OCI-LY1 (cell line): ENCODE measurements around the gene ENPP4.

Source experiments
- H2AFZ ChIP-seq: fragments of 200-600 bp; sonication (generic), shearing (Covaris generic); 2 replicates; pipeline ENCODE4 v1.6.0; 2014; ENCODE audit warnings: antibody characterized with exemption, mild to moderate bottlenecking, low read length
- H3F3A ChIP-seq: fragments of 200-600 bp; sonication (generic), shearing (Covaris generic); 2 replicates; pipeline ENCODE4 v1.6.0; 2014; ENCODE audit warnings: mild to moderate bottlenecking, antibody characterized with exemption, low read length, moderate library complexity; ENCODE audit not compliant: insufficient read depth
- H3K27ac ChIP-seq: fragments of 200-600 bp; sonication (generic); 2 replicates; pipeline ENCODE4 v1.5.1; 2014; ENCODE audit warnings: low read length, mixed run types, mild to moderate bottlenecking, low read depth; ENCODE audit not compliant: poor library complexity, severe bottlenecking
- H3K27me3 ChIP-seq: fragments of 200-600 bp; sonication (generic); 2 replicates; pipeline ENCODE4 v1.6.0; 2014; ENCODE audit warnings: antibody characterized with exemption, mild to moderate bottlenecking, low read length, moderate library complexity; ENCODE audit not compliant: insufficient read depth
- H3K36me3 ChIP-seq: fragments of 200-600 bp; sonication (generic); 2 replicates; pipeline ENCODE4 v1.6.1; 2014; ENCODE audit warnings: mild to moderate bottlenecking, antibody characterized with exemption, low read length, moderate library complexity, mixed read lengths; ENCODE audit not compliant: insufficient read depth
- H3K4me1 ChIP-seq: fragments of 200-600 bp; sonication (generic); 2 replicates; pipeline ENCODE4 v1.5.1; 2014; ENCODE audit warnings: mild to moderate bottlenecking, low read length, moderate library complexity; ENCODE audit not compliant: insufficient read depth, severe bottlenecking
- H3K4me2 ChIP-seq: fragments of 200-600 bp; sonication (generic), shearing (Covaris generic); 2 replicates; pipeline ENCODE4 v1.6.1; 2014; ENCODE audit warnings: low read length
- H3K4me3 ChIP-seq: fragments of 200-600 bp; sonication (generic); 2 replicates; pipeline ENCODE4 v1.5.1; 2014; ENCODE audit warnings: low read length, low read depth, mild to moderate bottlenecking, mixed read lengths; ENCODE audit not compliant: poor library complexity, severe bottlenecking
- H3K79me2 ChIP-seq: fragments of 200-600 bp; shearing (Covaris generic); 2 replicates; pipeline ENCODE4 v1.6.1; 2016; ENCODE audit warnings: mixed run types, low read length, mixed read lengths; ENCODE audit not compliant: insufficient read depth
- H3K9ac ChIP-seq: fragments of 200-600 bp; sonication (generic), shearing (Covaris generic); 2 replicates; pipeline ENCODE4 v1.6.1; 2014; ENCODE audit warnings: mild to moderate bottlenecking, low read length, mixed read lengths
- H3K9me2 ChIP-seq: fragments of 200-600 bp; sonication (generic), shearing (Covaris generic); 2 replicates; pipeline ENCODE4 v1.6.1; 2014; ENCODE audit warnings: low read depth, mild to moderate bottlenecking, low read length, mixed read lengths
- H3K9me3 ChIP-seq: fragments of 200-600 bp; shearing (Covaris generic); 2 replicates; pipeline ENCODE4 v1.6.1; 2014; ENCODE audit warnings: low read length, mixed read lengths
- H4K20me1 ChIP-seq: fragments of 200-600 bp; sonication (generic), shearing (Covaris generic); 2 replicates; pipeline ENCODE4 v1.6.0; 2016; ENCODE audit warnings: mild to moderate bottlenecking, low read length; ENCODE audit not compliant: insufficient read depth
- EZH2 ChIP-seq: fragments of 200-600 bp; sonication (generic), shearing (Covaris generic); IDR thresholded peaks from 2 replicates; pipeline ENCODE4 v1.8.0; 2017; ENCODE audit warnings: borderline replicate concordance, mixed run types, mild to moderate bottlenecking, antibody characterized with exemption, low read length, moderate library complexity, mixed read lengths
- TF ChIP-seq, protein P1 (sequence below): fragments of 200-600 bp; sonication (generic), shearing (Covaris generic); IDR thresholded peaks from 2 replicates; pipeline ENCODE4 v1.5.1; 2017; ENCODE audit warnings: mild to moderate bottlenecking, antibody characterized with exemption, low read length, moderate library complexity, mixed read lengths

Gene ENPP4

GRCh38 chr6:46097366-46097765, 32.4 kb upstream of the ENPP4 start:
- H3F3A ChIP-seq: no peaks in the 10 kb centered on the region
- no peaks in the 10 kb centered on the region for H3K9me2 ChIP-seq
- H3K79me2 ChIP-seq: no peaks in the 10 kb centered on the region
- peaks cover 7% of the 10 kb centered on the region for H3K36me3 ChIP-seq
- H3K27me3 ChIP-seq: no peaks in the 10 kb centered on the region
- no peak overlapping the region for H2AFZ ChIP-seq
- H3K9ac ChIP-seq: no peak overlapping the region
- no peak overlapping the region for H3K27ac ChIP-seq
- no peak overlapping the region for H3K4me3 ChIP-seq
- TF ChIP-seq EZH2: no peak
- TF ChIP-seq, protein P1, sequence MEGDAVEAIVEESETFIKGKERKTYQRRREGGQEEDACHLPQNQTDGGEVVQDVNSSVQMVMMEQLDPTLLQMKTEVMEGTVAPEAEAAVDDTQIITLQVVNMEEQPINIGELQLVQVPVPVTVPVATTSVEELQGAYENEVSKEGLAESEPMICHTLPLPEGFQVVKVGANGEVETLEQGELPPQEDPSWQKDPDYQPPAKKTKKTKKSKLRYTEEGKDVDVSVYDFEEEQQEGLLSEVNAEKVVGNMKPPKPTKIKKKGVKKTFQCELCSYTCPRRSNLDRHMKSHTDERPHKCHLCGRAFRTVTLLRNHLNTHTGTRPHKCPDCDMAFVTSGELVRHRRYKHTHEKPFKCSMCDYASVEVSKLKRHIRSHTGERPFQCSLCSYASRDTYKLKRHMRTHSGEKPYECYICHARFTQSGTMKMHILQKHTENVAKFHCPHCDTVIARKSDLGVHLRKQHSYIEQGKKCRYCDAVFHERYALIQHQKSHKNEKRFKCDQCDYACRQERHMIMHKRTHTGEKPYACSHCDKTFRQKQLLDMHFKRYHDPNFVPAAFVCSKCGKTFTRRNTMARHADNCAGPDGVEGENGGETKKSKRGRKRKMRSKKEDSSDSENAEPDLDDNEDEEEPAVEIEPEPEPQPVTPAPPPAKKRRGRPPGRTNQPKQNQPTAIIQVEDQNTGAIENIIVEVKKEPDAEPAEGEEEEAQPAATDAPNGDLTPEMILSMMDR: no peak
- H3K4me1 ChIP-seq: no peaks in the 10 kb centered on the region
- no peaks in the 10 kb centered on the region for H4K20me1 ChIP-seq
- no peak overlapping the region for H3K4me2 ChIP-seq
- 0 out of 2 replicates have a peak, but pooled peaks cover 6% of the 10 kb centered on the region for H3K9me3 ChIP-seq

- H3K27ac ChIP-seq: peak overlapping the region; percentile 30
- H3K4me3 ChIP-seq: no peak overlapping the region
- no peaks in the 10 kb centered on the region for H3K9me2 ChIP-seq
- peaks cover 7% of the 10 kb centered on the region for H3K36me3 ChIP-seq
- H3K9me3 ChIP-seq: 0 out of 2 replicates have a peak, but pooled peaks cover 6% of the 10 kb centered on the region
- no peak overlapping the region for H3K9ac ChIP-seq
- H2AFZ ChIP-seq: no peak overlapping the region
- no peaks in the 10 kb centered on the region for H3K27me3 ChIP-seq
- H3K4me2 ChIP-seq: no peak overlapping the region
- H3K79me2 ChIP-seq: no peaks in the 10 kb centered on the region
- H4K20me1 ChIP-seq: no peaks in the 10 kb centered on the region
- TF ChIP-seq, protein P1: no peak
- no peak for TF ChIP-seq EZH2
- H3K4me1 ChIP-seq: no peaks in the 10 kb centered on the region
- H3F3A ChIP-seq: no peaks in the 10 kb centered on the region
Measured at GRCh38 chr6:46098678-46099077, 31.1 kb upstream of the ENPP4 start.

DNA sequence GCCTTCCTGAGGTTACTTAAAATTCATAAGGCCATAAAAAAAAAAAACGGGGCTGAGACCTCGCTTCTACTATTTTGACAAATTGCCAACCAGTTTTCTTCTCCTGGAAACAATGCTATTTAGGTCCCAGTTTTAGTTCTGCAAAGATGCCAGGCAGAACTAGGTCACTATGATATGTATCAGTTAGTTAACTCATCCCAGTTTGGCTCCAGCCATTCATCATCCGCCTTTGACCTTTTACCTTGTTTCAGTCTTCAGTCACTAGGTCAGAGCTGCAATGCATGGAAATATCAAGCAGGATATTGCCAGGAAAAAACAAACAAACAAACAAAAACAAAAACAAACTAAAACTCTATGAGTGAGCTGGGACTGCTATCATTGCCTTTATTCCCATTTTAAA, 29.8 kb upstream of the ENPP4 start:
- H3K9me3 ChIP-seq: 0 out of 2 replicates have a peak, but pooled peaks cover 6% of the 10 kb centered on the region
- no peak overlapping the region for H2AFZ ChIP-seq
- H3K4me1 ChIP-seq: no peaks in the 10 kb centered on the region
- no peak overlapping the region for H3K4me2 ChIP-seq
- H3K4me3 ChIP-seq: no peak overlapping the region
- no peaks in the 10 kb centered on the region for H4K20me1 ChIP-seq
- no peak overlapping the region for H3K9ac ChIP-seq
- no peak for TF ChIP-seq EZH2
- TF ChIP-seq, protein P1: no peak
- no peak overlapping the region for H3K27ac ChIP-seq
- H3F3A ChIP-seq: no peaks in the 10 kb centered on the region
- no peaks in the 10 kb centered on the region for H3K9me2 ChIP-seq
- peaks cover 7% of the 10 kb centered on the region for H3K36me3 ChIP-seq
- no peaks in the 10 kb centered on the region for H3K79me2 ChIP-seq
- H3K27me3 ChIP-seq: no peaks in the 10 kb centered on the region
